Measurements from ENCODE around the gene OR2C1.

Gene OR2C1

DNA sequence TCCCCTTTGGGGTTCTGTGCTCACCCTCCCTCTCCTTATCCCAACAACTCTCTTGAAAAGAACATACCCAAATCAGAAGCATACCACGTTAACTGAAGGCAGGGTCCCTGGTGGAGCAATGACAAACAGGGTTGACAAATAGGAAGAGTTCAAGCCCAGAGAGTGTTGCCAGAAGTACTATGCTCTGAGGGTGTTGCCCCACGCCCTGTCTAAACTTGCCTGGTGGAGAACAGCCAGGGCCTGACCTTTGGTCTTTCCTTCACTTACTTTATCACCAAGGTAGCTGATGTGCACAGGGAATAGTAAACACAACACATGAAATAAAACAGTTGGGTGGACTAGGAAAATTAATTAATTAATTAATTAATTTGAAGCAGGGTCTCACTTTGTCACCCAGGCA is 27.0 kb upstream of the OR2C1 start:
- H3K4me3 ChIP-seq (ENCODE audit: low read depth, low read length) = no peak overlapping the region
- no peak for TF ChIP-seq CTCF (IDR thresholded peaks at IDR 0.05; ENCODE audit: low read depth, low read length)

DNA sequence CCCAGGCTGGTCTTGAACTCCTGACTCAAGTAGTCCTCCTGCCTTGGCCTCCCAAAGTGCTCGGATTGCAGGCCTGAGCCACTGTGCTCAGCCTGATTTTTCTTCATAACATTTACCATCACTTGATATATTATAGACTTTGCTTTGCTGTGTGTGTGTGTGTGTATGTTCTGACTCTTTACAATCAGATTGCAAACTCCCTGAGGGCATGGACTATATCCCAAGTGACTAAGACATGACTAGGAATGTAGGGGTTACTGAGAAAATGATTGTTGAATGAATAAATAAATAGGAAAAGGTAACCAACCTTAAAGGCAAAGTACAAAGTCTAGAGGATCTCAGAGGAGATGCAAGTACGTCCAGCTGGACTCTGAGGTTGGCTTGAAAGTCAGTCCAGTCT is 9.6 kb upstream of the OR2C1 start:
- H3K4me3 ChIP-seq (ENCODE audit: low read depth, low read length) = no peak overlapping the region
- no peak for TF ChIP-seq CTCF (IDR thresholded peaks at IDR 0.05; ENCODE audit: low read depth, low read length)

- no peak for TF ChIP-seq CTCF (IDR thresholded peaks at IDR 0.05; ENCODE audit: low read depth, low read length)
- H3K4me3 ChIP-seq (ENCODE audit: low read depth, low read length) = no peak overlapping the region
These were observed 8.1 kb upstream of the OR2C1 start for GRCh38 chr16:3347586-3347985.

DNA sequence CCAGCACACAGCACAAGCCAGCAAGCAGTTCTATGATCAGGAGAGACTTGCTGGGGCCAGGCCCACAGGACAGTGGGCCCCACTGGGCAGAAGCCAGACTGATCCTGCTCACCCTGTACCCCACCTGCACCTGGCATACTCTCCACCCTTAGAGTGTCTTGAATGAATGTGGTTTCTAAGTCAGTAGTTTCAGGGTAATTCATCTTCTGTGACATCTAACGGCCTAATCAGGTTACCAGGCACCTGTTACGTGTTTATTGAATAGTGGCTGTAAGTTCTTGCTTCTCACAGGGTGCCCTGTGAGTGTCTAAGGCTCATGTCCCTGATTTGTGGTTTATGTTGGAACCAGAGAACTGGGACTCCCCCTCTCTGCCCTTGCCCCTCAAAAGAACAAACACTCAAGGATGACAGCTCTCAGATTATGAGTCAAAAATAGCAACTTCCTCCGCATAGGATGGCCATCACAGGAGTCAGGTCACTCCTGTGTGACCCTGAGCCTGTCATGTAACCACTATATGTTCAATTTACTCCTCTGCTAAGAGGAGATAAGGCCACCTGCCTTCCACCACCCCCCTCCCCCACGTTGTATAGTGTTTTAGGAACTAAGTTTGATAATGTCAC is 7.0 kb upstream of the OR2C1 start:
- no peak overlapping the region for H3K4me3 ChIP-seq (ENCODE audit: low read depth, low read length)
- no peak for TF ChIP-seq CTCF (IDR thresholded peaks at IDR 0.05; ENCODE audit: low read depth, low read length)

GRCh38 chr16:3349175-3349574 is 6.5 kb upstream of the OR2C1 start:
- no peak overlapping the region for H3K4me3 ChIP-seq (ENCODE audit: low read depth, low read length)
- TF ChIP-seq CTCF (IDR thresholded peaks at IDR 0.05; ENCODE audit: low read depth, low read length) = no peak

DNA sequence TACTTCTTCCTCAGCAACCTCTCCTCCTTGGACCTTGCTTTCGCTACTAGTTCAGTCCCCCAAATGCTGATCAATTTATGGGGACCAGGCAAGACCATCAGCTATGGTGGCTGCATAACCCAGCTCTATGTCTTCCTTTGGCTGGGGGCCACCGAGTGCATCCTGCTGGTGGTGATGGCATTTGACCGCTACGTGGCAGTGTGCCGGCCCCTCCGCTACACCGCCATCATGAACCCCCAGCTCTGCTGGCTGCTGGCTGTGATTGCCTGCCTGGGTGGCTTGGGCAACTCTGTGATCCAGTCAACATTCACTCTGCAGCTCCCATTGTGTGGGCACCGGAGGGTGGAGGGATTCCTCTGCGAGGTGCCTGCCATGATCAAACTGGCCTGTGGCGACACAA is 429 bp downstream of the OR2C1 start:
- H3K4me3 ChIP-seq (ENCODE audit: low read depth, low read length) = no peak overlapping the region

DNA sequence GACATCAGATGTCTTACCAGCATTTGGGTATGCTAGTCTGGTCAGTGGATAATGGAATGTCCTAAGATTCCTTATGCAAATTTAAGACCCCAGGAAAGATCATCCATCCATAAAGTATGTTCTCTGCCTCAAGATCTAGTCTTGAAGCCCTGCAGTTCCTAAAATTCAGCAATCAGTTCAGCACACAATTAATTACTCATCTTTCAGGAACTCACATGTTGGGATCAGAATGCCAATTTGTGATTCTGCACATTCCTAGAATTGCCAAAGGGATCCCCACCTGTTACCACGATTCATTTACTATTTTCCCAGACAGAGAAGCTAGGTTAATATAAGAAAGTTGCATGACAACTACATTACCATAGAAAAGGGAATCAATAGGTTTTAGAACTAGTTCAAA is 3.2 kb downstream of the OR2C1 start:
- TF ChIP-seq CTCF (IDR thresholded peaks at IDR 0.05; ENCODE audit: low read depth, low read length) = no peak

More for the DNA sequence above, 429 bp downstream of the OR2C1 start:
- TF ChIP-seq CTCF (IDR thresholded peaks at IDR 0.05; ENCODE audit: low read depth, low read length) = no peak

More for the DNA sequence above, 3.2 kb downstream of the OR2C1 start:
- no peak overlapping the region for H3K4me3 ChIP-seq (ENCODE audit: low read depth, low read length)
